Right kidney (tissue), 1 donor: ENCODE measurements around the gene ASB2.

Experiments used
- DNase-seq: peaks from one replicate; pipeline ENCODE4 v3.0.0-alpha.2; 2016

ASB2 gene

DNA sequence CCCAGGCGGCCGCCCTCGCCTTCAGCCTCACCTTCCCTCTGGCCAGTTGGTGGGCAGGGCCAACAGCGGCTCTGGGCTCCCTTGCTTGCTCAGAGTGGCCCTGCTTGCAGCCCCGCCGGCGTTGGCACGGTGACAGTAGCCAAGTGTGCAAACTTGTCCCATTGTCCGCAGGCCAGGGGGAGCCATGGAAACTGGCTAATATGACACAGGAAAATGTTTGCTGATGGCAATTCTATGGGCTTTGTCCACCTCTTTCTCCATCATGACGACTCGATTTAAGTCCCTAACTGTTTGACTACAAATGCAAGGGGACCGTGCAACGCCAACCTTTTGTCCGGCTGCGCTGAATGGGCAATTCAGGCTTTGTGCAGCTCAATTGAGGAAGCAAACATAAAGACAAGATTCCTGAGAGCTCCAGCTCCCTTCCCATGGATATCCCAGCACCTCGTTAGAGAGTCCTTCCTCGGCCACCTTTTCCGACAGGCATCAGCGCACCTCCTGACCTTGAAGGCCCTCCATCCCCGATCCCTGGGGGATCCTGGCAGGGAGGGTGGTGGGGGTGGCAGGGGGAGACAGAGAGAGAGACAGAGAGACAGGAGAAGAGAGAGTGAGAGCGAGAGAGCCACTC, 50.0 kb downstream of the ASB2 start:
- no peak for DNase-seq

GRCh38 chr14:93925374-93925895, 50.9 kb downstream of the ASB2 start:
- DNase-seq: no peak

- DNase-seq: no peak
Observed at GRCh38 chr14:93924592-93925355, 51.6 kb downstream of the ASB2 start.

GRCh38 chr14:93923626-93924025, 52.7 kb downstream of the ASB2 start:
- DNase-seq: no peak

GRCh38 chr14:93921001-93921806, 55.2 kb downstream of the ASB2 start:
- DNase-seq: no peak

DNA sequence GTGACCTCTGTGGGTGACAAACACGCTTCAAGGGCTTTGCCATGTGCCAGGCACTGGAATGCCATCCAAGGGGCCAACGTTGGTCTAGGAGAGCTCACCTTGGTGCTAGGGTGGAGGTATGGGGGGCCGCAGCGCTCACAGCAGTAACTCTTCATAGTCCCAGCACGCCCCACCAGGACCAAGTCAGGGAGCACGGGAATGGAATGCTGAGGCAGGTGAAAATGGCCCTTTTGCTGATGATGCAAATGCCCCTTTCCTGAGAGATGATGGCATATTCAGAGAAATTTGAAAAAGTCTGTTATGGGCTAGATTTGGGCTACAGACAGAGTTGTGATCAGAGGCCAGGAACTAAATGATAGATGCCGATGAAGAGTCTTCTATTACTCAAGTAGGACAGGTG, 59.2 kb downstream of the ASB2 start:
- no peak for DNase-seq

- DNase-seq: no peak
Observed at GRCh38 chr14:93916498-93916897, 59.9 kb downstream of the ASB2 start.

- no peak for DNase-seq
Observed at GRCh38 chr14:93915800-93916199, 60.6 kb downstream of the ASB2 start.

DNA sequence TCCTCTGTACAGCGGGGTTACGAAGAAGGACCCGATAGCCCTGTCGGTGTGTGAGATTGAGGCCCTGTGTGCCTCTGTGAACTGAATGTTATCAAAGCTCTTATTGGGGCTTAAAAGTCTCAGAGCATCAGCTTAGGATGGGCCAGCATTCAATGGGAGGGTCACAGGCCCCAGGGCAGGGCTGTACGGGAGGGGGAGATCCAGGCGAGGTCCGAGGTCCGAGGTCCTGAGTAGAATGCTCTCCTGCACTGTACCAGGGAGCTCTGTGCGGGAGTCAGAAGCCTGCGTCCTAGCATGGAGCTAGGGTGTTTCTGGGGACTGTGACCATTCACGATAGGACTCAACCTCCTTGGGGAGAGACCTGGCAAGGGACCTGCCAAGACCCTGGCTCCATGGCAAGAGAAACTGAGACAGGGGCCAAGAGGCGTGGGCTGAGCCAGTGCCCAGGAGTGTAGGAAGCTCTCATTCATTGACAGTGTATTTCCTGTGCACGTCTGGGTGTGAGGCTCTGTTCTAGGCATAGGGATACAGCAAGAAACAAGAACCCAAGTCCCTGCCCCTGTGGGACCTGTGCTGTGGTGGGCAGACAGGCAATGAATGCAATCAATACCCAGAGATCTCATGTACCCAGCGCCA, 61.2 kb downstream of the ASB2 start:
- no peak for DNase-seq

- no peak for DNase-seq
Observed at GRCh38 chr14:93914278-93914677, 62.1 kb downstream of the ASB2 start.

GRCh38 chr14:93912782-93913181, 63.6 kb downstream of the ASB2 start:
- no peak for DNase-seq

GRCh38 chr14:93911975-93912615, 64.3 kb downstream of the ASB2 start:
- DNase-seq: no peak

GRCh38 chr14:93909429-93910128, 66.8 kb downstream of the ASB2 start:
- no peak for DNase-seq

GRCh38 chr14:93906341-93907329, 69.7 kb downstream of the ASB2 start:
- no peak for DNase-seq

GRCh38 chr14:93905623-93906022, 70.7 kb downstream of the ASB2 start:
- no peak for DNase-seq

- DNase-seq: no peak
Observed at GRCh38 chr14:93903342-93904184, 72.8 kb downstream of the ASB2 start.

GRCh38 chr14:93902619-93903307, 73.6 kb downstream of the ASB2 start:
- no peak for DNase-seq

DNA sequence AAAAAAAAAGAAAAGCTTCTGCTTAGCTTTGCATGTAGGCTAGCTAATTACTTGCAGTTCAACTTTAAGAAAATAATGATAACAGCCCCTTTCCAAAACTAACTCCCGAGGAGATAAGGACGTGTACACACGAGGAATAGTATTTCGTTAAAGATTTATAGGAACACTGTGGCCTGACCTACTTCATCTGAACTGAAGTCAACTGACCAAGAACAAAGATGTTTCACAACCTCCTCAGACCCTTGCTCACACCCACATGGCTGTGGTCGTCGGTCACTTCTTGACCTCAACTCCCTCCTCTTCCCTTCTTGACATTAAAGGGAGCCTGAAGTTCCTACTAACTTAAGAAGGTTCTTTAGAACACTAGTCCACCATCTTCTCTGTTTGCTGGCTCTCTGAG, 74.6 kb downstream of the ASB2 start:
- DNase-seq: no peak

- DNase-seq: no peak
Observed at GRCh38 chr14:93898731-93899130, 77.6 kb downstream of the ASB2 start.
